ENCODE measurements around the gene PARVG. TPM values are rescaled to one million over a fixed set of nuclear protein-coding genes. Genes with fewer than 3 reads are reported as not detected.

The PARVG gene
- total RNA-seq, 4 donors from 2014 or later, result 18.3 to 92.0 (median 46.6) TPM

DNA sequence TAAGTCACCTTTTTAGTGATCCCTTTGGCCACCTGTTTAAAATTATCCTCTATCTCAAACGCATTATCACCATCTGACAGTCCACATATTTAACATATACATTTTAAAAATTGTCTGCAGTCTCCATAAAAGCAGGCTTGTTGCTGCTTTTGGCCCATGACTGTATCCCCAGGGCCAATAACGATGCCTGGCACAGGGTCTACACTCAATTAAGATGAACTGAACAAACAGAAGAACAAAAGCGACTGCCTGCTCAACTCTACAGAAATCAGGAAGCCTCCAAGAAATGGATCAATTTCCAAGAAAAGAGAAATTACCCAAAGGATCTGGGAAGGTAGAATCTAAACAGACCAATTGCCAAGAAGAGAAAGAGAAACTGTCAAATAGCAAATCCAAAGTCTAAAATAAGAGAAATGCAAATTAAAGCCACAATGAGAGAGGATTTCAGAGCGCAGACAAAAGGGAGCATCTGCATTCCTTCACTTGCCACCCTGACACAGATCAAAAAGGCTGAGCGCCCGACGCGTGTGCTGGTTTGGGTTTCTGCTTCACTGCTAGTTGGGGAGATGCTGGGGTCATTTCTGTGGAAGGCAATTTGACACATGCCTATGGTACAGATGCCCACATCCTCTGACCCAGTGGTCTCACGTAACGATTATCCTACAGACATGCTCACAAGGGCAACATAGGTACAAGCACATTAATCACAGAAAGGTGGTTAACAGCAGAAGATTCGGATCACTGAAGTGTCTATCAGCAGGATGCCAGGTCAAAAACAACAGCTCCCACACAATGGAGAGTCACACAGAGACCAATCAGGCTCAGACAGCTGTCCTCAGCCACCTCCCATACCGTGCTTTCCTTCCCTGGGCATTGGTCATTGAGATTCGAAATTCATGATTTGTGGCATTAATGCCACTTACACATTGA, 76.1 kb downstream of the PARVG start:
- no peak for TF ChIP-seq CTCF (IDR thresholded peaks at IDR 0.05; ENCODE audit: low read depth)

Other genes with a start within 250 kb of the PARVG start
- gene SAMM50, start 225.5 kb upstream of the PARVG start, total RNA-seq, result 10 to 100 TPM; 31.3 to 54.1 (median 42.2) TPM
- 100 to 1,000 TPM in 1 of 4 donors, 10 to 100 TPM in 3; 47.8 to 175 (median 52.8) TPM for gene PARVB, start 156.6 kb upstream of the PARVG start, total RNA-seq
- under 1 TPM in 3 of 4 donors, not detected in 1; 0.34 to 0.49 (median 0.44) TPM for gene SHISAL1, start 132.0 kb downstream of the PARVG start, total RNA-seq

Data from subcutaneous adipose tissue (tissue), 4 donors.